HepG2 (cell line): ENCODE data around the gene ZBTB17. TPM values are rescaled to one million over a fixed set of nuclear protein-coding genes. Genes with fewer than 3 reads are reported as not detected.

Experiments
- ATAC-seq: fragments of 200-7000 bp; cut with Tn5 transposase; 3 replicates; pipeline ENCODE4 v1.9.1; 2020; ENCODE audit warnings: mild to moderate bottlenecking, moderate library complexity
- BruUV-seq: library from RNA; stranded (reverse); fragments of 400-500 nt; replicated peaks from 2 replicates; lab custom pipeline; 2021; lab: Mats Ljungman, UMichigan
- CTCF ChIA-PET: fragments of 300-600 bp; formaldehyde crosslinking; extraction: SDS; loops from one replicate; lab custom pipeline; 2021; ENCODE audit warnings: low total read pairs, inconsistent platforms, low intra/inter-chr PET ratio; lab: Yijun Ruan, JAX
- POLR2A ChIA-PET: fragments of 350-600 bp; sonication (Branson Sonifier 250); formaldehyde crosslinking; loops from one replicate; lab custom pipeline; 2020; ENCODE audit warnings: antibody characterized with exemption, inconsistent platforms; lab: Yijun Ruan, JAX
- DNase-seq: peaks from one replicate; pipeline ENCODE4 v3.0.0-alpha.2; 2015; ENCODE audit warnings: low spot score
- FAIRE-seq: peaks from 3 replicates; lab custom pipeline; 2011; peaks lifted over from hg19 to GRCh38; lab: Jason Lieb, UNC
- H2AFZ ChIP-seq: one replicate; pipeline ENCODE4 v1.6.1; 2011; ENCODE audit warnings: low read length, inconsistent platforms
- H3K27ac ChIP-seq: fragments of 300-600 bp; 3 replicates; pipeline ENCODE4 v1.8.0; 2011; ENCODE audit warnings: mixed run types, mild to moderate bottlenecking, mixed read lengths, low read length, inconsistent platforms; ENCODE audit not compliant: insufficient read depth; ENCODE audit errors: extremely low read length
- H3K27me3 ChIP-seq, 2 experiments: fragments of 200-600 bp in 1 of 2; 2 replicates in 1 of 2; 3 replicates in 1 of 2; pipeline versions ENCODE4 v1.6.0 to v1.8.0; 2011; ENCODE audit warnings: low read length in 2 of 2, mild to moderate bottlenecking in 2 of 2, moderate library complexity in 2 of 2, inconsistent platforms in 1 of 2; ENCODE audit not compliant: insufficient read depth in 2 of 2, control insufficient read depth in 1 of 2
- H3K36me3 ChIP-seq, 2 experiments: fragments of 200-600 bp in 1 of 2; replicated peaks in 1 of 2; 2 replicates in 1 of 2; 3 replicates in 1 of 2; pipeline versions ENCODE4 v1.5.1 to v1.8.0; 2011; ENCODE audit warnings: low read length in 2 of 2, inconsistent platforms in 1 of 2; ENCODE audit not compliant: insufficient read depth in 2 of 2, control insufficient read depth in 1 of 2
- H3K4me1 ChIP-seq: 2 replicates; pipeline ENCODE4 v1.5.1; 2012; ENCODE audit warnings: low read length, inconsistent platforms; ENCODE audit not compliant: insufficient read depth
- H3K4me2 ChIP-seq: 2 replicates; pipeline ENCODE4 v1.6.0; 2011; ENCODE audit warnings: low read depth, low read length, inconsistent platforms
- H3K4me3 ChIP-seq, 3 experiments: fragments of 200-600 bp in 1 of 3; sonication (generic), shearing (Covaris generic) in 1 of 3; replicated peaks in 1 of 3; 2 replicates each; pipeline ENCODE4 v1.5.1; 2011 to 2016; ENCODE audit warnings: low read length in 3 of 3, inconsistent platforms in 2 of 3, low read depth in 2 of 3, mild to moderate bottlenecking in 2 of 3, control low read depth in 1 of 3, mixed read lengths in 1 of 3; ENCODE audit not compliant: insufficient read depth in 1 of 3
- H3K79me2 ChIP-seq: one replicate; pipeline ENCODE4 v1.6.1; 2011; ENCODE audit warnings: low read length, inconsistent platforms; ENCODE audit not compliant: insufficient read depth
- H3K9ac ChIP-seq: 2 replicates; pipeline ENCODE4 v1.6.0; 2011; ENCODE audit warnings: mild to moderate bottlenecking, low read depth, low read length, inconsistent platforms; ENCODE audit not compliant: insufficient read depth
- H3K9me3 ChIP-seq: 2 replicates; pipeline ENCODE4 v1.5.1; 2012; ENCODE audit warnings: mild to moderate bottlenecking, low read length
- H4K20me1 ChIP-seq: 2 replicates; pipeline ENCODE4 v1.6.0; 2011; ENCODE audit warnings: inconsistent platforms, mild to moderate bottlenecking, low read length, moderate library complexity; ENCODE audit not compliant: insufficient read depth
- AGO2 ChIP-seq: fragments of 200-400 bp; formaldehyde crosslinking; optimal IDR thresholded peaks from 2 replicates; pipeline ENCODE3; 2017; ENCODE audit warnings: mild to moderate bottlenecking, low read depth, low read length, moderate library complexity
- CTCF ChIP-seq: sonication (generic); formaldehyde crosslinking; IDR thresholded peaks from 2 replicates; pipeline ENCODE4 v1.5.0; 2020; ENCODE audit warnings: mild to moderate bottlenecking, missing genetic modification reagents, moderate library complexity
- KAT7 ChIP-seq: IDR thresholded peaks from 2 replicates; pipeline ENCODE4 v1.6.1; 2018; ENCODE audit warnings: borderline replicate concordance, missing compliant biosample characterization
- NR3C1 ChIP-seq: sonication (generic); formaldehyde crosslinking; IDR thresholded peaks from 2 replicates; pipeline ENCODE4 v1.4.0; 2020; ENCODE audit warnings: missing genetic modification reagents
- PHB2 ChIP-seq: fragments of 450-650 bp; IDR thresholded peaks from 2 replicates; pipeline ENCODE4 v1.6.1; 2018; ENCODE audit not compliant: partially characterized antibody
- RBM22 ChIP-seq: fragments of 200-400 bp; formaldehyde crosslinking; optimal IDR thresholded peaks from 2 replicates; pipeline ENCODE3; 2017; ENCODE audit warnings: mild to moderate bottlenecking, low read length, moderate library complexity
- ZBTB4 ChIP-seq: sonication (generic); formaldehyde crosslinking; IDR thresholded peaks from 2 replicates; pipeline ENCODE4 v1.4.0; 2020; ENCODE audit warnings: missing genetic modification reagents, mild to moderate bottlenecking, borderline replicate concordance
- ZFP91 ChIP-seq: sonication (generic); formaldehyde crosslinking; IDR thresholded peaks from 2 replicates; pipeline ENCODE4 v1.9.0; 2022; ENCODE audit warnings: missing genetic modification reagents, mild to moderate bottlenecking, borderline replicate concordance
- WGBS: methylation state at CpG from one replicate; pipeline ENCODE4 v1.1.6; 2017; ENCODE audit warnings: low lambda C conversion rate; 5-methylcytosine and 5-hydroxymethylcytosine counted together
- in situ Hi-C: cut with HindIII; loops from 2 replicates; pipeline ENCODE4 v1.10.0; 2017; ENCODE audit warnings: low pct_unique_long_range_greater_than_20kb; ENCODE audit not compliant: extremely low pct_ligation_motif_present
- intact Hi-C: fragments of 100-400 bp; cut with micrococcal nuclease; formaldehyde crosslinking; loops from one replicate; pipeline ENCODE4 v1.10.0; 2022; ENCODE audit not compliant: unreplicated experiment
- polyA plus RNA-seq, 8 experiments: library from polyadenylated mRNA; depleted of rRNA in 3 of 8; stranded (reverse) in 7 of 8; unstranded in 1 of 8; fragments of >200 nt; fragmentation: Illumina TruSeq in 4 of 8; extraction: Trizol in 4 of 8; gene quantifications; 2 replicates each; pipeline versions ENCODE4 v1.2.1 to v1.2.3, GENCODE V29; 2011 to 2016; ENCODE audit warnings: low read depth in 4 of 8, missing spikeins in 1 of 8, mixed read lengths in 1 of 8; ENCODE audit not compliant: insufficient read depth in 1 of 8
- total RNA-seq, 5 experiments: library from RNA; depleted of rRNA; stranded (reverse); fragments of >200 nt; fragmentation: Illumina TruSeq; extraction: Trizol; gene quantifications; 2 replicates each; pipeline ENCODE4 v1.2.3, GENCODE V29; 2016; ENCODE audit warnings: low read depth in 1 of 5

ZBTB17 gene
- total and polyA plus RNA-seq, 2 of the 13 experiments (the other 11 are each of a cell fraction or from before 2014, with no cell fraction given): 16.7 to 17.0 TPM

GRCh38 chr1:15938628-15939161 lies 37.2 kb downstream of the ZBTB17 start:
- Histone ChIP-seq H3K4me3 (no peak overlapping the region), H3K27ac (no peak overlapping the region), H3K79me2 (no peaks in the 10 kb centered on the region), H4K20me1 (peaks cover 7% of the 10 kb centered on the region; the same call in 1 of the 2 replicates), H3K27me3 (no peaks in the 10 kb centered on the region), H2AFZ (no peak overlapping the region), H3K4me2 (0 out of 2 replicates have a peak overlapping the region, but pooled peaks have one; percentile 26), H3K9me3 (no peaks in the 10 kb centered on the region), H3K9ac (no peak overlapping the region), H3K4me1 (peaks cover 26% of the 10 kb centered on the region), H3K36me3 (peaks cover 42 to 76% of the 10 kb centered on the region in 2 experiments; a peak in 4 of 5 replicates)
- FAIRE-seq (no peak), ATAC-seq (no peak; the same call in 2 of the 3 replicates), DNase-seq (no peak)
- 95% methylated on average over 4 of the region's 8 CpGs for WGBS
- no TSS peak for BruUV-seq
- ChIA-PET CTCF (no interaction called here), POLR2A (no interaction called here)
- intact Hi-C loops (no loop called here), in situ Hi-C loops (no loop called here)
- peak; percentile 9 for TF ChIP-seq RBM22
- TF ChIP-seq ZBTB4: peak; percentile 19; the same call in 1 of the 2 replicates
- TF ChIP-seq KAT7 (CRISPR knock-in tag): no peak

- Histone ChIP-seq H3K4me2 (no peak overlapping the region), H3K36me3 (peaks cover 44 to 76% of the 10 kb centered on the region in 2 experiments; a peak in 4 of 5 replicates), H3K27ac (no peak overlapping the region), H3K9ac (no peak overlapping the region), H3K4me3 (no peak overlapping the region), H3K4me1 (peaks cover 26% of the 10 kb centered on the region), H3K79me2 (no peaks in the 10 kb centered on the region), H2AFZ (no peak overlapping the region), H3K27me3 (no peaks in the 10 kb centered on the region), H3K9me3 (no peaks in the 10 kb centered on the region), H4K20me1 (peaks cover 7% of the 10 kb centered on the region; the same call in 1 of the 2 replicates)
- CTCF ChIA-PET: no interaction called here
- intact Hi-C loops (no loop called here), in situ Hi-C loops (no loop called here)
- BruUV-seq: no TSS peak
- POLR2A ChIA-PET: no interaction called here
- WGBS: 93% methylated on average over 14 of the region's 14 CpGs
- DNase-seq (no peak), ATAC-seq (no peak), FAIRE-seq (no peak)
- TF ChIP-seq PHB2 (no peak), CTCF (peak; percentile 25; the same call in 1 of the 2 replicates), ZFP91 (0 out of 2 replicates have a peak, but pooled peaks have one; percentile 15), AGO2 (peak; percentile 36), NR3C1 (no peak)
These were observed 38.2 kb downstream of the ZBTB17 start for GRCh38 chr1:15937706-15938168.
